Naive thymus-derived CD4-positive, alpha-beta T cell (primary cell): ENCODE data around the gene SDSL. TPM values are rescaled to one million over a fixed set of nuclear protein-coding genes. Genes with fewer than 3 reads are reported as not detected.
A peak's percentile ranks its signal among the peaks of the same experiment; 100 is the strongest.

Source experiments
- ATAC-seq: fragments of 150-1000 bp; cut with Tn5 transposase; 2 replicates; pipeline ENCODE4 v1.10.0; 2021; ENCODE audit warnings: mild to moderate bottlenecking, moderate library complexity
- CTCF ChIA-PET: fragments of 350-600 bp; sonication (Branson Sonifier 250); formaldehyde crosslinking; loops from one replicate; lab custom pipeline; 2021; ENCODE audit warnings: antibody characterized with exemption; lab: Charles Lee
- POLR2A ChIA-PET: fragments of 350-600 bp; sonication (Branson Sonifier 250); formaldehyde crosslinking; loops from one replicate; lab custom pipeline; 2021; ENCODE audit warnings: antibody characterized with exemption, inconsistent platforms; lab: Charles Lee
- DNase-seq, 9 donors: peaks; one replicate each; pipeline versions ENCODE4 v3.0.0 to v3.0.0-alpha.2; 2020 to 2022; ENCODE audit warnings: mixed read lengths in 1 of 9
- H3K27ac ChIP-seq: one replicate; pipeline ENCODE4 v1.7.0; 2013; ENCODE audit warnings: mild to moderate bottlenecking, low read depth, low read length, moderate library complexity
- H3K27me3 ChIP-seq, 2 donors: one replicate each; pipeline ENCODE4 v1.7.0; 2013; ENCODE audit warnings: low read length in 2 of 2, mild to moderate bottlenecking in 2 of 2, moderate library complexity in 2 of 2; ENCODE audit not compliant: control insufficient read depth in 2 of 2, insufficient read depth in 2 of 2
- H3K36me3 ChIP-seq, 3 experiments: 1 replicate in 2 of 3; 2 replicates in 1 of 3; pipeline ENCODE4 v1.7.0; 2013; ENCODE audit warnings: low read length in 3 of 3, mild to moderate bottlenecking in 3 of 3, moderate library complexity in 1 of 3; ENCODE audit not compliant: insufficient read depth in 3 of 3, control insufficient read depth in 2 of 3
- H3K4me1 ChIP-seq, 2 donors: one replicate each; pipeline ENCODE4 v1.7.0; 2013; ENCODE audit warnings: low read length in 2 of 2, mild to moderate bottlenecking in 2 of 2, moderate library complexity in 1 of 2; ENCODE audit not compliant: control insufficient read depth in 2 of 2, insufficient read depth in 2 of 2
- H3K4me3 ChIP-seq: 2 replicates; pipeline ENCODE4 v1.7.0; 2013; ENCODE audit warnings: mild to moderate bottlenecking, low read length
- H3K9me3 ChIP-seq, 3 experiments: 1 replicate in 2 of 3; 2 replicates in 1 of 3; pipeline ENCODE4 v1.7.0; 2013; ENCODE audit warnings: low read length in 3 of 3; ENCODE audit not compliant: control insufficient read depth in 2 of 3
- H3K27ac Mint-ChIP-seq, 9 donors: one replicate each; pipeline ENCODE4 v1.8.0; 2020 to 2022; ENCODE audit warnings: mixed read lengths in 9 of 9, mild to moderate bottlenecking in 8 of 9, moderate library complexity in 5 of 9, inconsistent platforms in 2 of 9
- H3K27me3 Mint-ChIP-seq, 5 donors: one replicate each; pipeline ENCODE4 v1.8.0; 2021 to 2022; ENCODE audit warnings: mixed read lengths in 5 of 5, mild to moderate bottlenecking in 1 of 5
- H3K36me3 Mint-ChIP-seq, 5 donors: one replicate each; pipeline ENCODE4 v1.8.0; 2020 to 2022; ENCODE audit warnings: mixed read lengths in 5 of 5, mild to moderate bottlenecking in 3 of 5, inconsistent platforms in 1 of 5
- H3K4me1 Mint-ChIP-seq, 7 donors: one replicate each; pipeline ENCODE4 v1.8.0; 2020 to 2022; ENCODE audit warnings: mixed read lengths in 7 of 7, mild to moderate bottlenecking in 3 of 7, inconsistent platforms in 1 of 7
- H3K4me3 Mint-ChIP-seq, 10 donors: one replicate each; pipeline ENCODE4 v1.8.0; 2020 to 2022; ENCODE audit warnings: mild to moderate bottlenecking in 10 of 10, mixed read lengths in 10 of 10, moderate library complexity in 6 of 10, inconsistent platforms in 2 of 10
- H3K9me3 Mint-ChIP-seq, 11 donors: one replicate each; pipeline ENCODE4 v1.8.0; 2020 to 2022; ENCODE audit warnings: mixed read lengths in 11 of 11, mild to moderate bottlenecking in 4 of 11, inconsistent platforms in 1 of 11, moderate library complexity in 1 of 11
- intact Hi-C, 2 donors: fragments of 100-400 bp; cut with micrococcal nuclease; formaldehyde crosslinking; loops; one replicate each; pipeline ENCODE4 v1.15.1; 2023
- polyA plus RNA-seq, 2 donors: library from polyadenylated mRNA; unstranded; fragments of 300-500 nt; fragmentation: Illumina TruSeq; gene quantifications; one replicate each; pipeline ENCODE4 v1.2.3, GENCODE V29; 2021
- total RNA-seq, 6 experiments: library from RNA in 5 of 6; stranded (reverse) in 5 of 6; gene quantifications; 1 replicate in 5 of 6; 2 replicates in 1 of 6; pipeline ENCODE4 v1.2.3 and lab custom pipeline; 2021 to 2026

SDSL gene
- total and polyA plus RNA-seq, 7 experiments from 2014 or later: 0.46 to 2.5 (median 1.7) TPM; not detected in 3

- H3K36me3 Mint-ChIP-seq: peaks cover 0 to 1% (median 0%) of the 10 kb centered on the region in 5 donors
- peaks cover 0 to 2% (median 0%) of the 10 kb centered on the region in 11 donors for H3K9me3 Mint-ChIP-seq
- no peaks in the 10 kb centered on the region for H3K4me1 Mint-ChIP-seq
- H3K4me1 ChIP-seq: no peaks in the 10 kb centered on the region
- no peak overlapping the region for H3K27ac Mint-ChIP-seq
- POLR2A ChIA-PET: no interaction called here
- ATAC-seq (no peak), DNase-seq (no peak)
- H3K27me3 Mint-ChIP-seq: peaks cover 20 to 37% (median 26%) of the 10 kb centered on the region in 5 donors
- H3K36me3 ChIP-seq: no peaks in the 10 kb centered on the region
- no peak overlapping the region for H3K4me3 Mint-ChIP-seq
- CTCF ChIA-PET: interaction anchor here (0.6 kb wide), 1 partner anchor 27 kb away, joined by 3 read pairs; no protein-coding TSS in a partner anchor
- no peaks in the 10 kb centered on the region for H3K9me3 ChIP-seq
- H3K4me3 ChIP-seq: no peak overlapping the region
- no peak overlapping the region for H3K27ac ChIP-seq
- intact Hi-C loops: no loop called here
- H3K27me3 ChIP-seq: no peaks in the 10 kb centered on the region
Observed at GRCh38 chr12:113452458-113452857, 30.3 kb downstream of the SDSL start.

GRCh38 chr12:113453330-113453729 is 31.1 kb downstream of the SDSL start:
- Histone ChIP-seq H3K4me3 (no peak overlapping the region), H3K36me3 (no peaks in the 10 kb centered on the region), H3K4me1 (no peaks in the 10 kb centered on the region), H3K9me3 (no peaks in the 10 kb centered on the region), H3K27ac (no peak overlapping the region), H3K27me3 (no peaks in the 10 kb centered on the region)
- Mint-ChIP-seq H3K27me3 (peaks cover 25 to 35% (median 26%) of the 10 kb centered on the region in 5 donors), H3K27ac (no peak overlapping the region), H3K36me3 (no peaks in the 10 kb centered on the region), H3K4me3 (no peak overlapping the region), H3K4me1 (no peaks in the 10 kb centered on the region), H3K9me3 (no peaks in the 10 kb centered on the region)
- ChIA-PET CTCF (interaction anchor here (0.7 kb wide), 1 partner anchor 161 kb away, joined by 5 read pairs; no protein-coding TSS in a partner anchor), POLR2A (no interaction called here)
- DNase-seq (no peak), ATAC-seq (no peak)
- intact Hi-C loops: no loop called here

- Mint-ChIP-seq H3K36me3 (no peaks in the 10 kb centered on the region), H3K9me3 (no peaks in the 10 kb centered on the region), H3K4me3 (no peak overlapping the region), H3K27me3 (peaks cover 31 to 55% (median 41%) of the 10 kb centered on the region in 5 donors), H3K27ac (peak overlapping the region in 1 of 9 donors; percentile 12), H3K4me1 (peaks cover 0 to 2% (median 0%) of the 10 kb centered on the region in 7 donors)
- Histone ChIP-seq H3K27ac (no peak overlapping the region), H3K4me1 (no peaks in the 10 kb centered on the region), H3K9me3 (no peaks in the 10 kb centered on the region), H3K4me3 (no peak overlapping the region), H3K27me3 (no peaks in the 10 kb centered on the region), H3K36me3 (no peaks in the 10 kb centered on the region)
- CTCF ChIA-PET: no interaction called here
- intact Hi-C loops: no loop called here
- no peak for DNase-seq
- POLR2A ChIA-PET: no interaction called here
- no peak for ATAC-seq
Observed at GRCh38 chr12:113456199-113456598, 34.0 kb downstream of the SDSL start.

- no peaks in the 10 kb centered on the region for H3K4me1 ChIP-seq
- no peaks in the 10 kb centered on the region for H3K9me3 ChIP-seq
- peaks cover 35 to 61% (median 47%) of the 10 kb centered on the region in 5 donors for H3K27me3 Mint-ChIP-seq
- peaks cover 0 to 4% (median 2%) of the 10 kb centered on the region in 7 donors for H3K4me1 Mint-ChIP-seq
- CTCF ChIA-PET: no interaction called here
- H3K36me3 ChIP-seq: no peaks in the 10 kb centered on the region
- intact Hi-C loops: no loop called here
- POLR2A ChIA-PET: no interaction called here
- H3K27ac Mint-ChIP-seq: no peak overlapping the region
- H3K9me3 Mint-ChIP-seq: no peaks in the 10 kb centered on the region
- no peak overlapping the region for H3K4me3 ChIP-seq
- H3K27ac ChIP-seq: no peak overlapping the region
- H3K27me3 ChIP-seq: no peaks in the 10 kb centered on the region
- DNase-seq (no peak), ATAC-seq (no peak)
- H3K4me3 Mint-ChIP-seq: no peak overlapping the region
- peaks cover 0 to 2% (median 0%) of the 10 kb centered on the region in 5 donors for H3K36me3 Mint-ChIP-seq
Observed at GRCh38 chr12:113456761-113457160, 34.6 kb downstream of the SDSL start.

- H3K4me1 Mint-ChIP-seq: peaks cover 0 to 6% (median 2%) of the 10 kb centered on the region in 7 donors
- no peak overlapping the region for H3K27ac Mint-ChIP-seq
- intact Hi-C loops: no loop called here
- ATAC-seq (no peak), DNase-seq (no peak)
- no peak overlapping the region for H3K4me3 Mint-ChIP-seq
- H3K4me3 ChIP-seq: no peak overlapping the region
- POLR2A ChIA-PET: no interaction called here
- no peaks in the 10 kb centered on the region for H3K9me3 Mint-ChIP-seq
- H3K36me3 Mint-ChIP-seq: peaks cover 0 to 2% (median 0%) of the 10 kb centered on the region in 5 donors
- no peaks in the 10 kb centered on the region for H3K27me3 ChIP-seq
- no peaks in the 10 kb centered on the region for H3K36me3 ChIP-seq
- peaks cover 38 to 61% (median 49%) of the 10 kb centered on the region in 5 donors for H3K27me3 Mint-ChIP-seq
- H3K27ac ChIP-seq: no peak overlapping the region
- H3K9me3 ChIP-seq: no peaks in the 10 kb centered on the region
- H3K4me1 ChIP-seq: no peaks in the 10 kb centered on the region
- CTCF ChIA-PET: no interaction called here
Observed at GRCh38 chr12:113457185-113457584, 35.0 kb downstream of the SDSL start.

- peaks cover 44 to 66% (median 54%) of the 10 kb centered on the region in 5 donors for H3K27me3 Mint-ChIP-seq
- H3K9me3 Mint-ChIP-seq: peaks cover 0 to 4% (median 0%) of the 10 kb centered on the region in 11 donors
- H3K4me3 Mint-ChIP-seq: no peak overlapping the region
- POLR2A ChIA-PET: no interaction called here
- DNase-seq (no peak), ATAC-seq (no peak)
- H3K9me3 ChIP-seq: no peaks in the 10 kb centered on the region
- H3K27ac ChIP-seq: no peak overlapping the region
- no peaks in the 10 kb centered on the region for H3K4me1 ChIP-seq
- peaks cover 4 to 11% (median 5%) of the 10 kb centered on the region in 7 donors for H3K4me1 Mint-ChIP-seq
- H3K27me3 ChIP-seq: no peaks in the 10 kb centered on the region
- CTCF ChIA-PET: no interaction called here
- no peaks in the 10 kb centered on the region for H3K36me3 ChIP-seq
- no peak overlapping the region for H3K4me3 ChIP-seq
- intact Hi-C loops: no loop called here
- peaks cover 0 to 2% (median 0%) of the 10 kb centered on the region in 5 donors for H3K36me3 Mint-ChIP-seq
- H3K27ac Mint-ChIP-seq: no peak overlapping the region
Observed at GRCh38 chr12:113457710-113458109, 35.5 kb downstream of the SDSL start.

- CTCF ChIA-PET: no interaction called here
- H3K27me3 ChIP-seq: peaks cover 0 to 5% of the 10 kb centered on the region in 2 donors
- DNase-seq: no peak
- no peak overlapping the region for H3K27ac ChIP-seq
- no peak overlapping the region for H3K27ac Mint-ChIP-seq
- H3K4me1 ChIP-seq: peaks cover 6 to 17% of the 10 kb centered on the region in 2 donors
- H3K9me3 ChIP-seq: no peaks in the 10 kb centered on the region
- intact Hi-C loops: no loop called here
- H3K4me3 Mint-ChIP-seq: no peak overlapping the region
- peaks cover 12 to 28% (median 18%) of the 10 kb centered on the region in 7 donors for H3K4me1 Mint-ChIP-seq
- no peak for ATAC-seq
- peaks cover 0 to 4% (median 0%) of the 10 kb centered on the region in 11 donors for H3K9me3 Mint-ChIP-seq
- no peaks in the 10 kb centered on the region for H3K36me3 ChIP-seq
- peaks cover 0 to 5% (median 2%) of the 10 kb centered on the region in 5 donors for H3K36me3 Mint-ChIP-seq
- H3K4me3 ChIP-seq: no peak overlapping the region
- POLR2A ChIA-PET: no interaction called here
- H3K27me3 Mint-ChIP-seq: peaks cover 54 to 71% (median 67%) of the 10 kb centered on the region in 5 donors
Observed at GRCh38 chr12:113459981-113460380, 37.8 kb downstream of the SDSL start.
